Suprapubic skin (tissue), 3 donors: ENCODE results near the gene COL6A3.

Experiments used
- CTCF ChIP-seq, 2 donors: fragments of 200-600 bp in 1 of 2; fragments of 450-650 bp in 1 of 2; sonication (generic) in 1 of 2; IDR thresholded peaks; one replicate each; pipeline ENCODE4 v1.5.1; 2016 to 2019; ENCODE audit warnings: antibody characterized with exemption in 2 of 2, mild to moderate bottlenecking in 1 of 2, moderate library complexity in 1 of 2
- POLR2AphosphoS5 ChIP-seq, 3 donors: sonication (generic); formaldehyde crosslinking; IDR thresholded peaks; one replicate each; pipeline ENCODE4 v1.6.1; 2017; ENCODE audit warnings: antibody characterized with exemption in 3 of 3

- TF ChIP-seq CTCF (IDR thresholded peaks at IDR 0.05): no peak
- TF ChIP-seq POLR2AphosphoS5 (IDR thresholded peaks at IDR 0.05): no peak
Measured at GRCh38 chr2:237392186-237392585, 21.8 kb downstream of the COL6A3 start.
